Neural cell (in vitro differentiated cells): ENCODE results near the gene RBM11.

ENCODE experiments used
- EP300 ChIP-seq: fragments of 450-650 bp; conservative IDR thresholded peaks from 2 replicates; pipeline ENCODE4 v1.6.1; 2014; ENCODE audit warnings: antibody characterized with exemption, mild to moderate bottlenecking, moderate library complexity; ENCODE audit not compliant: poor library complexity, severe bottlenecking
- TF ChIP-seq, protein P1 (sequence below): fragments of 450-650 bp; IDR thresholded peaks from 2 replicates; pipeline ENCODE4 v1.5.1; 2014; ENCODE audit warnings: antibody characterized with exemption, mild to moderate bottlenecking, moderate library complexity; ENCODE audit not compliant: poor library complexity, severe bottlenecking

DNA sequence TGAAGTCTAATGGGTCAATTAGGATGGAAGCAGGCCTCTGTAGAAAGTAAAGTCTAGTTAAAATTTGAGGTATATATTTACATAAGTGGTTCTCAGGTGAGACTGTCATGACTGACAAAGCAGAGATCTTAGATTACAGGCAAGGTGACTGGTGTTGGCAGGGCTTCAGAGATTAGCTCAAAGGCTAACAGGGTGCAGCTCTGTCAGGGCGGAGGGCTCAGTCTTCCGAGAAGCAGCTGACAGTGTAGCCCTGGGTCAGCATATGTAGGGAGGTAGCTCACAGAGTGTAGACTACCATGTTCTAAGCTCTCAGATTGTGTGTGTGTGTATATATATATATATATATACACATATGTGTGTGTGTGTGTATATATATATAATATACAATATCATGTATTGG lies 54.7 kb downstream of the RBM11 start:
- no peak for TF ChIP-seq EP300
- TF ChIP-seq, protein P1, sequence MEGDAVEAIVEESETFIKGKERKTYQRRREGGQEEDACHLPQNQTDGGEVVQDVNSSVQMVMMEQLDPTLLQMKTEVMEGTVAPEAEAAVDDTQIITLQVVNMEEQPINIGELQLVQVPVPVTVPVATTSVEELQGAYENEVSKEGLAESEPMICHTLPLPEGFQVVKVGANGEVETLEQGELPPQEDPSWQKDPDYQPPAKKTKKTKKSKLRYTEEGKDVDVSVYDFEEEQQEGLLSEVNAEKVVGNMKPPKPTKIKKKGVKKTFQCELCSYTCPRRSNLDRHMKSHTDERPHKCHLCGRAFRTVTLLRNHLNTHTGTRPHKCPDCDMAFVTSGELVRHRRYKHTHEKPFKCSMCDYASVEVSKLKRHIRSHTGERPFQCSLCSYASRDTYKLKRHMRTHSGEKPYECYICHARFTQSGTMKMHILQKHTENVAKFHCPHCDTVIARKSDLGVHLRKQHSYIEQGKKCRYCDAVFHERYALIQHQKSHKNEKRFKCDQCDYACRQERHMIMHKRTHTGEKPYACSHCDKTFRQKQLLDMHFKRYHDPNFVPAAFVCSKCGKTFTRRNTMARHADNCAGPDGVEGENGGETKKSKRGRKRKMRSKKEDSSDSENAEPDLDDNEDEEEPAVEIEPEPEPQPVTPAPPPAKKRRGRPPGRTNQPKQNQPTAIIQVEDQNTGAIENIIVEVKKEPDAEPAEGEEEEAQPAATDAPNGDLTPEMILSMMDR = no peak
